HG03159 (cell line): ENCODE results near the gene ZBTB25.
"Not testable (repeated sequence)": the region's sequence is repeated elsewhere in the genome, so short reads cannot be mapped to it uniquely, and the experiment has no call there.

Source experiments
- ATAC-seq: cut with Tn5 transposase; IDR thresholded peaks from one replicate; pipeline ENCODE4 v1.9.1; 2021; ENCODE audit warnings: mild to moderate bottlenecking, moderate library complexity; ENCODE audit not compliant: unreplicated experiment

ZBTB25 gene

GRCh38 chr14:64503434-64504309, at the start of gene ZBTB25:
TSS of gene ZBTB25 (minus strand) at chr14:64503838. CDS start at chr14:64490533, 13,305 bp downstream.
- peak; percentile 62 for ATAC-seq

- no peak for ATAC-seq
These were observed 47.1 kb upstream of the ZBTB25 start for GRCh38 chr14:64550621-64551333.

GRCh38 chr14:64549791-64550620, 46.4 kb upstream of the ZBTB25 start, which contains the start of gene PPP1R36:
TSS of gene PPP1R36 (plus strand) at chr14:64549961. CDS start at chr14:64549998, 37 bp downstream.
- ATAC-seq: no peak

- no peak for ATAC-seq
These were observed 45.4 kb upstream of the ZBTB25 start for GRCh38 chr14:64549016-64549415.

GRCh38 chr14:64544607-64545312, 41.1 kb upstream of the ZBTB25 start:
- no peak for ATAC-seq

GRCh38 chr14:64542836-64543201, 39.2 kb upstream of the ZBTB25 start:
- ATAC-seq: no peak

GRCh38 chr14:64541972-64542835, 38.6 kb upstream of the ZBTB25 start:
- ATAC-seq: no peak

- no peak for ATAC-seq
These were observed 37.8 kb upstream of the ZBTB25 start for GRCh38 chr14:64541261-64541971.

- peak; percentile 95 for ATAC-seq
These were observed 36.9 kb upstream of the ZBTB25 start, which contains the start of gene HSPA2 for GRCh38 chr14:64540208-64541202. TSS of gene HSPA2 (plus strand) at chr14:64540741. CDS start at chr14:64540850, 109 bp downstream.

- ATAC-seq: no peak
These were observed 33.0 kb upstream of the ZBTB25 start for GRCh38 chr14:64536488-64537245.

- ATAC-seq: no peak
These were observed 27.9 kb upstream of the ZBTB25 start for GRCh38 chr14:64531567-64531966.

- ATAC-seq: no peak
These were observed 21.7 kb upstream of the ZBTB25 start for GRCh38 chr14:64525354-64525753.

GRCh38 chr14:64522591-64523355, 19.1 kb upstream of the ZBTB25 start:
- no peak for ATAC-seq

- ATAC-seq: no peak
These were observed 17.1 kb upstream of the ZBTB25 start for GRCh38 chr14:64520699-64521098.

GRCh38 chr14:64518229-64518628, 14.6 kb upstream of the ZBTB25 start:
- no peak for ATAC-seq

- ATAC-seq: not testable (repeated sequence)
These were observed 14.0 kb upstream of the ZBTB25 start for GRCh38 chr14:64517667-64518066.
